Left cardiac atrium (tissue), 4 donors: ENCODE data around the gene CLEC1A. TPM values are rescaled to one million over a fixed set of nuclear protein-coding genes. Genes with fewer than 3 reads are reported as not detected.
A peak's percentile ranks its signal among the peaks of the same experiment; 100 is the strongest.
"Not testable (repeated sequence)": the region's sequence is repeated elsewhere in the genome, so short reads cannot be mapped to it uniquely, and the experiment has no call there.

Experiments used
- ATAC-seq, 2 donors: fragments of 200-7000 bp; cut with Tn5 transposase; one replicate each; pipeline ENCODE4 v1.9.1; 2020; ENCODE audit warnings: mild to moderate bottlenecking in 2 of 2, moderate library complexity in 2 of 2
- DNase-seq: peaks from one replicate; pipeline ENCODE4 v3.0.0-alpha.2; 2020
- intact Hi-C, 2 donors: fragments of 100-400 bp; cut with DNase I; formaldehyde crosslinking; loops; one replicate each; pipeline versions ENCODE4 v1.14.1 to v1.15.1; 2022 to 2023
- total RNA-seq, 2 donors: library from RNA; stranded (reverse); fragmentation: NEBNext Ultra II Directional; extraction: Animal tissue kit (Norgen Biotek cat#: 25700); gene quantifications; one replicate each; pipeline ENCODE4 v1.2.1, GENCODE V29; 2021
- donor health status: DM: no; HTN: yes; CAD: no.
- donor health status: DM: no; HTN: yes; CAD: no; lungs with severe emphysema.
- donor health status: DM: yes; HTN: yes; CAD: no.
- donor health status: Dilated cardiomyopathy.

The CLEC1A gene
- total RNA-seq, 2 donors from 2014 or later = 3.9 to 4.6 TPM

- no peak for DNase-seq
- ATAC-seq = peak; percentile 61 to 75
- intact Hi-C loops = no loop called here
These were observed 30.8 kb downstream of the CLEC1A start for GRCh38 chr12:10067942-10068341.

GRCh38 chr12:10067264-10067663, 31.5 kb downstream of the CLEC1A start:
- intact Hi-C loops = no loop called here
- ATAC-seq (no peak), DNase-seq (no peak)

GRCh38 chr12:10065241-10065640, 33.5 kb downstream of the CLEC1A start:
- ATAC-seq = no peak

GRCh38 chr12:10058387-10058786, 40.4 kb downstream of the CLEC1A start:
- ATAC-seq = no peak
- intact Hi-C loops = no loop called here
- no peak for DNase-seq

More at GRCh38 chr12:10065241-10065640, 33.5 kb downstream of the CLEC1A start:
- intact Hi-C loops = no loop called here
- DNase-seq = no peak

- no peak for ATAC-seq
- intact Hi-C loops = no loop called here
- no peak for DNase-seq
These were observed 46.4 kb downstream of the CLEC1A start for GRCh38 chr12:10052193-10052913.

- ATAC-seq = no peak
- DNase-seq = no peak
- intact Hi-C loops = no loop called here
These were observed 50.3 kb downstream of the CLEC1A start for GRCh38 chr12:10048526-10048925.

- no peak for ATAC-seq
These were observed 56.6 kb downstream of the CLEC1A start for GRCh38 chr12:10042167-10042566.

GRCh38 chr12:10033783-10034545, 64.8 kb downstream of the CLEC1A start:
- intact Hi-C loops = loop anchor here (1.0 to 5.0 kb wide), 2 partner anchors 106 to 108 kb away; no protein-coding TSS in a partner anchor
- DNase-seq (no peak), ATAC-seq (no peak)

More at GRCh38 chr12:10042167-10042566, 56.6 kb downstream of the CLEC1A start:
- no peak for DNase-seq
- intact Hi-C loops = no loop called here

- DNase-seq (no peak), ATAC-seq (no peak)
- intact Hi-C loops = loop anchor here in 1 of 2 donors (5.0 kb wide), 1 partner anchor 111 kb away; no protein-coding TSS in a partner anchor
These were observed 67.0 kb downstream of the CLEC1A start for GRCh38 chr12:10031771-10032175.

- ATAC-seq (no peak), DNase-seq (no peak)
- intact Hi-C loops = loop anchor here in 1 of 2 donors (5.0 kb wide), 1 partner anchor 111 kb away; no protein-coding TSS in a partner anchor
These were observed 67.5 kb downstream of the CLEC1A start for GRCh38 chr12:10031321-10031720.

GRCh38 chr12:10030446-10030845, 68.3 kb downstream of the CLEC1A start, which contains the start of gene CLEC9A:
TSS of gene CLEC9A (plus strand) at chr12:10030682. CDS start at chr12:10052688, 22,006 bp downstream.
- intact Hi-C loops = loop anchor here in 1 of 2 donors (5.0 kb wide), 1 partner anchor 112 kb away; no protein-coding TSS in a partner anchor
- no peak for DNase-seq
- ATAC-seq = no peak

- peak in 1 of 2 donors; percentile 54 for ATAC-seq
- intact Hi-C loops = no loop called here
- DNase-seq = no peak
These were observed 71.1 kb downstream of the CLEC1A start for GRCh38 chr12:10027721-10028120.

- intact Hi-C loops = no loop called here
- no peak for ATAC-seq
- DNase-seq = no peak
These were observed 71.5 kb downstream of the CLEC1A start for GRCh38 chr12:10027311-10027710.

GRCh38 chr12:10026666-10027065, 72.1 kb downstream of the CLEC1A start:
- ATAC-seq, intact Hi-C loops, DNase-seq: not testable (repeated sequence)

- DNase-seq (no peak), ATAC-seq (no peak)
- intact Hi-C loops = no loop called here
These were observed 73.5 kb downstream of the CLEC1A start for GRCh38 chr12:10025236-10025635.

- no peak for ATAC-seq
- DNase-seq = no peak
- intact Hi-C loops = no loop called here
These were observed 77.4 kb downstream of the CLEC1A start for GRCh38 chr12:10021342-10021741.
